Measurements from ENCODE around the gene CCDC177. TPM values are rescaled to one million over a fixed set of nuclear protein-coding genes. Genes with fewer than 3 reads are reported as not detected.

The CCDC177 gene
- polyA plus RNA-seq, 1 donor (not counting 4 experiments of a cell fraction or from before 2014, with no cell fraction given), result not detected

GRCh38 chr14:69535230-69535848 is 39.3 kb downstream of the CCDC177 start:
- no peak overlapping the region for H3K4me2 ChIP-seq (ENCODE audit: control insufficient read depth, extremely low read depth, insufficient read depth, low read depth, low read length)
- TF ChIP-seq, protein P1, sequence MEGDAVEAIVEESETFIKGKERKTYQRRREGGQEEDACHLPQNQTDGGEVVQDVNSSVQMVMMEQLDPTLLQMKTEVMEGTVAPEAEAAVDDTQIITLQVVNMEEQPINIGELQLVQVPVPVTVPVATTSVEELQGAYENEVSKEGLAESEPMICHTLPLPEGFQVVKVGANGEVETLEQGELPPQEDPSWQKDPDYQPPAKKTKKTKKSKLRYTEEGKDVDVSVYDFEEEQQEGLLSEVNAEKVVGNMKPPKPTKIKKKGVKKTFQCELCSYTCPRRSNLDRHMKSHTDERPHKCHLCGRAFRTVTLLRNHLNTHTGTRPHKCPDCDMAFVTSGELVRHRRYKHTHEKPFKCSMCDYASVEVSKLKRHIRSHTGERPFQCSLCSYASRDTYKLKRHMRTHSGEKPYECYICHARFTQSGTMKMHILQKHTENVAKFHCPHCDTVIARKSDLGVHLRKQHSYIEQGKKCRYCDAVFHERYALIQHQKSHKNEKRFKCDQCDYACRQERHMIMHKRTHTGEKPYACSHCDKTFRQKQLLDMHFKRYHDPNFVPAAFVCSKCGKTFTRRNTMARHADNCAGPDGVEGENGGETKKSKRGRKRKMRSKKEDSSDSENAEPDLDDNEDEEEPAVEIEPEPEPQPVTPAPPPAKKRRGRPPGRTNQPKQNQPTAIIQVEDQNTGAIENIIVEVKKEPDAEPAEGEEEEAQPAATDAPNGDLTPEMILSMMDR (optimal IDR thresholded peaks at IDR 0.05 in 1 of 3, IDR thresholded peaks at IDR 0.05 in 1 of 3, conservative IDR thresholded peaks at IDR 0.05 in 1 of 3; ENCODE audit: extremely low read depth in 1 of 3, insufficient read depth in 2 of 3, low read length in 3 of 3), result peak; percentile 78 to 89 (median 83)
- TF ChIP-seq EZH2 (IDR thresholded peaks at IDR 0.05; ENCODE audit: low read length), result no peak
- DNase-seq (ENCODE audit: low read depth, low spot score) (no peak), FAIRE-seq (peak; percentile 81)
- H3K27me3 ChIP-seq (ENCODE audit: control insufficient read depth, extremely low read depth, insufficient read depth, low read length), result peaks cover 3% of the 10 kb centered on the region
- H3K79me2 ChIP-seq (ENCODE audit: control insufficient read depth, insufficient read depth, low read length), result no peaks in the 10 kb centered on the region
- H3K9me3 ChIP-seq (ENCODE audit: control insufficient read depth, low read depth, low read length), result no peaks in the 10 kb centered on the region
- H3K4me3 ChIP-seq (ENCODE audit: control insufficient read depth in 2 of 3, extremely low read depth in 1 of 3, insufficient read depth in 2 of 3, low read depth in 1 of 3, low read length in 3 of 3), result no peak overlapping the region
- no peak overlapping the region for H3K9ac ChIP-seq (ENCODE audit: control insufficient read depth, extremely low read depth, insufficient read depth, low read length)
- no peaks in the 10 kb centered on the region for H3K36me3 ChIP-seq (ENCODE audit: control insufficient read depth in 2 of 2, extremely low read depth in 1 of 2, insufficient read depth in 2 of 2, low read length in 2 of 2)
- dilution Hi-C loops (cut with MboI; ENCODE audit: extremely low pct_ligation_motif_present, low sequenced_read_pairs), result no loop called here
- H3K4me1 ChIP-seq (ENCODE audit: control insufficient read depth, extremely low read depth, insufficient read depth, low read length), result peaks cover 7% of the 10 kb centered on the region
- H3K9me1 ChIP-seq (ENCODE audit: control insufficient read depth, extremely low read depth, insufficient read depth, low read length), result no peaks in the 10 kb centered on the region
- no peaks in the 10 kb centered on the region for H4K20me1 ChIP-seq (ENCODE audit: control insufficient read depth, extremely low read depth, insufficient read depth, low read length)
- H3K27ac ChIP-seq (ENCODE audit: control insufficient read depth, insufficient read depth, low read length), result no peak overlapping the region
- H2AFZ ChIP-seq (ENCODE audit: control insufficient read depth, low read length), result no peak overlapping the region

DNA sequence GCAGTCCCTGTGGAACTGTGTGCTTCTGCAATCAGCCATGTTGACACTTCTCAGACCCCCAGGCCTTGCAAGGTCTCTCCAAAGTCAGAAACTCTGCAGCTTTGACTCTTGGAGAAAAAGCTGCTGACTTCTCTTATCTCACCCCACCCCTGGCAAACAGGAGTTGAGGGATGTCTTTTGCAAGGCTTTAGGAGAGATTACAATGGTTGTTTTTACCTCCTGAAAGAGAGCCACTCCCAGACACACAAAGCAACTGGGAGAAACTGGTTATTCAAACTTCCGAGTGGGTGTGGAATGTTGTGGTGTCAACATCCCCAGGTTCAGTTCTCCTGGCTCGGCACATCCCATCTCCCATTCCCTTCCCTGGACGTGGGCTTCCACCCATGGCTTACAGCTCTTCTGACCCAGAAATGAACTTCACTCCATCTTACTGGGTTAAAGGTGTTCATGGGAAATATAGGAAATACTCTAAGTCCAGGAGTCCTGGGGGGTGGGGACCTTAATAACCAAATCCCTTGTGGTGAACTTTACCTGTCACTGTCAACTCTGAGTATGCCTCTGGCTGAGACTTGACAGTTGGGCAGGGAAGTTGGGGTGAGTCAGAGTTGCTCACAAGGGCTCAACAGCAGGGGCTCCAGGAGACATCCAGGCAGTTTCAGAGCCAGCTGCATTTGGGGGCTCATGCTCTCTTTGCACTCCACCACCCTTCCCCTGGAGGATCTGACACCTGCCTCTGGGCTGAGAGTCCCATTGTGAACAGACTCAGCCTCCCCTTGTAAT is 41.9 kb downstream of the CCDC177 start:
- DNase-seq (ENCODE audit: low read depth, low spot score), result no peak
- dilution Hi-C loops (cut with MboI; ENCODE audit: extremely low pct_ligation_motif_present, low sequenced_read_pairs), result no loop called here
- H3K27ac ChIP-seq (ENCODE audit: control insufficient read depth, insufficient read depth, low read length), result no peak overlapping the region

More for the DNA sequence above, 41.9 kb downstream of the CCDC177 start:
- Histone ChIP-seq H3K79me2 (ENCODE audit: control insufficient read depth, insufficient read depth, low read length) (no peaks in the 10 kb centered on the region), H3K9me3 (ENCODE audit: control insufficient read depth, low read depth, low read length) (no peaks in the 10 kb centered on the region), H4K20me1 (ENCODE audit: control insufficient read depth, extremely low read depth, insufficient read depth, low read length) (no peaks in the 10 kb centered on the region), H3K27me3 (ENCODE audit: control insufficient read depth, extremely low read depth, insufficient read depth, low read length) (peaks cover 6% of the 10 kb centered on the region), H3K9me1 (ENCODE audit: control insufficient read depth, extremely low read depth, insufficient read depth, low read length) (no peaks in the 10 kb centered on the region), H3K4me3 (ENCODE audit: control insufficient read depth in 2 of 3, extremely low read depth in 1 of 3, insufficient read depth in 2 of 3, low read depth in 1 of 3, low read length in 3 of 3) (no peak overlapping the region), H2AFZ (ENCODE audit: control insufficient read depth, low read length) (no peak overlapping the region), H3K4me1 (ENCODE audit: control insufficient read depth, extremely low read depth, insufficient read depth, low read length) (peaks cover 7% of the 10 kb centered on the region), H3K36me3 (ENCODE audit: control insufficient read depth in 2 of 2, extremely low read depth in 1 of 2, insufficient read depth in 2 of 2, low read length in 2 of 2) (no peaks in the 10 kb centered on the region), H3K9ac (ENCODE audit: control insufficient read depth, extremely low read depth, insufficient read depth, low read length) (no peak overlapping the region), H3K4me2 (ENCODE audit: control insufficient read depth, extremely low read depth, insufficient read depth, low read depth, low read length) (no peak overlapping the region)
- TF ChIP-seq, protein P1 (optimal IDR thresholded peaks at IDR 0.05 in 1 of 3, IDR thresholded peaks at IDR 0.05 in 1 of 3, conservative IDR thresholded peaks at IDR 0.05 in 1 of 3; ENCODE audit: extremely low read depth in 1 of 3, insufficient read depth in 2 of 3, low read length in 3 of 3), result no peak
- TF ChIP-seq EZH2 (IDR thresholded peaks at IDR 0.05; ENCODE audit: low read length), result no peak
- no peak for FAIRE-seq

Data from keratinocyte (primary cell).